GM18517 (cell line): ENCODE results near the gene ALPG.
"Not testable (repeated sequence)": the region's sequence is repeated elsewhere in the genome, so short reads cannot be mapped to it uniquely, and the experiment has no call there.

Source experiments
- ATAC-seq: cut with Tn5 transposase; IDR thresholded peaks from one replicate; pipeline ENCODE4 v1.9.1; 2021; ENCODE audit warnings: mild to moderate bottlenecking, moderate library complexity; ENCODE audit not compliant: unreplicated experiment

ALPG gene

DNA sequence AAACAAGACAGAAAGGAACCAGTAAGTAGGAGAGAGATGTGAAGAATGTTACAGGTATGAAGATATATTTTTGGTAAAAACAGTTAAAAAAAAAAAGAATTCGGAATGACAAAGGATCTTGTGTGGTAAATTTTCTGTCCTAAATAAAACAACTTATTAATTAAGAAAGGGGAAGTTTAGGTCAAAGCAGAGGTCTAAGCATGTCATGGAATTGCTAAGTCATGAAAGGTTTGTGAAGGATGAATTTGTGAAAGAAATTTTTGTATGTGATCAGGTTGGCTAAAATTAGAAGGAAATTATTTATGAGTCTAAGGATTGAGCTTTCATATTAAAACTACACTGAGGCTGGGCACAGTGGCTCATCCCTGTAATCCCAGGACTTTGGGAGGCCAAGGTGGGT lies 11.1 kb upstream of the ALPG start:
- no peak for ATAC-seq

DNA sequence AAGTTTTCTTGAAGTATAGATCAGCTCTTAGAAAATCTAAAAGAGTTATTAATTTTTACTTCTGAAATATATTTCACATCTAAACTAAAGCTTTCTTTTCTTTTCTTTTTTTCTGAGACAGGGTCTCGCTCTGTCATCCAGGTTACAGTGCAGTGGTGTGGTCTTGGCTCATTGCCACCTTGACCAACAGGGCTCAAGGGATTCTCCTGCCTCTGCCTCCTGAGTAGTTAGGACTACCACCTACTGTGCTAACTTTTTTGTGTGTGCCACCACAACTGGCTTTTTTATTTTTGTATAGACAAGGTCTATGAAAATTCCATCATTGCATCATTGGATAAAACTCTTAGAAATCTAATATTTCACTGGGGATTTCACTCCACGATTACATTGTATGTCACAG lies 10.0 kb upstream of the ALPG start:
- ATAC-seq, result no peak

DNA sequence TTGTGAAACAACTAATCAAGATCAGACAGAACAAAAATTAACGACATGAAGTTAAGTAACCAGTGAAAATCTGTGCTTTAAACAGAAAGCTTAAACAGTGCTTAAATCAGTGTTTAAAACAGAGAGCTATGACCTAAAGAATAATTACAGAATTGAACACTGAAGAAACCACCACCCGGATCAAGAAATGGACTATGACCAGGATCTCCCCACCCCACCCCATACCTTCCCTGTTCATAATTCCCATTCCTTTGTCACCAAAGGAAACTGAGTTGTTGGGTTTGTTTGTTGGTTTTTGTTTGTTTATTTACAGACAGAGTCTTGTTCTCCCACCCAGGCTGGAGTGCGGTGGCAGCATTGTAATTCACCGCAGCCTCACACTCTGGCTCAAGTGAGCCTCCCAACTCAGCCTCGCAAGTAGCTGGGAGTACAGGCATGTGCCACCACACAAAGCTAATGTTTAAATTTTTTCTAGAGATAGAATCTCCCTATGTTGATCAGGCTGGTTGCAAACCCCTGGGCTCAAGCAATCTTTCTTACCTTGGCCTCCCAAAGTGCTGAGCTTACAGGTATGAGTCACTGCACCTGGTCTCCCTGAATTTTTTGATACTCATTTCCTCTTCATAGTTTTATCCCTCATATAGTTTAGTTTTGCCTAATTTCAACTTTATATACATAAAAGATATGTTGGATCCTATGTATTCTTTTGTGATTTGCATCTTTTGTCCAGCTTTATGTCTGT lies 8.2 kb upstream of the ALPG start:
- ATAC-seq, result no peak

DNA sequence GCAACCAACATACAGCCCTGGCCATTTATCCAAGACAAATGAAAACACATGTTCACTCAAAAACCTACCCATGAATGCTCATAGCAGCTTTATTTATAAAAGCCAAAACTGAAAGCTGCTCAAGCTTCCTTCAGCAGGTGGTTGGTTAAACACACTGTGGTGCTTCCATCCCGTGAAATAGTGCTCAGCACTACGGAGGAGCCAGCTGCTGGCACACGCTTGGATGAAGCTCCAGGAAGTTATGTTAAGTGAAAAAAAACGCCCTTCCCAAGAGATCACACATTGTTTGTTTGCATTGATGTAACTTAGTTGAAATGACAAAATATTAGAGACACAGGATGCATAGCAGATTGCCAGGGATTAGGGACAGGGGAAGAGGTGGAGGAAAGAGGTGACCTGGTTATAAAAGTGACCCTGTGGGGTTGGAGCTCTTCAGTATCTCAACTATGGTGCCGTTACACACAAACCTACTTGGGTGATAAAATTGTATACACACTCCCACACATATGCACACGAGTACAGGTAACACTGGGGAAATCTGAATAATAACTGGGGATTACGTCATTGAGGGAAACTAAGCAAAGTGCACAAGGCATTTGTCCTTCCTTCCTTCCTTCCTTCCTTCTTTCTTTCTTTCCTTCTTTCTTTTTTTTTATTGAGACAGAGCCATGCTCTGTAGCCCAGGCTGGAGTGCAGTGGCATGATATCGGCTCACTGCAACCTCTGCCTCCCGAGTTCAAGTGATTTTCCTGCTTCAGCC lies 6.2 kb upstream of the ALPG start:
- ATAC-seq, result no peak

DNA sequence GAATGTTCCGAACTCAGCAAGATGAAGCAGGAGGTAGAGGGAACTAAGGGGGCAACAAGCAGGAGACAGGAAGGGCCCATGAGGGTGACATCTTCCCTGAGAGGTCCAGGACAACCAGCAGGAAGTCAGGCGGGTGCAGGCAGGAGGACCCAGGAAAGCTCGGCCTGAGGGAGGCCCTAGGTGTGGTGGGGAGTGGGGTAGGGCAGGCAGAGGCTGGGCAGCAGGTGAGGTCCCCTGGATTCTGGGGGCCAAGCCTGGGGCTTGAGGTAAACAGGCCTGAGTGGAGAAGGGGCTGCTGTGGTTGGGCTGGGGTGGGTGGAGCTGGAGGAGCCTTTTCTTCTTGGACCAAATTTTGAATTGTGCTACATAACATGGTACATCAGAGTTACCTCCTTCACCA lies 4.1 kb upstream of the ALPG start:
- no peak for ATAC-seq

DNA sequence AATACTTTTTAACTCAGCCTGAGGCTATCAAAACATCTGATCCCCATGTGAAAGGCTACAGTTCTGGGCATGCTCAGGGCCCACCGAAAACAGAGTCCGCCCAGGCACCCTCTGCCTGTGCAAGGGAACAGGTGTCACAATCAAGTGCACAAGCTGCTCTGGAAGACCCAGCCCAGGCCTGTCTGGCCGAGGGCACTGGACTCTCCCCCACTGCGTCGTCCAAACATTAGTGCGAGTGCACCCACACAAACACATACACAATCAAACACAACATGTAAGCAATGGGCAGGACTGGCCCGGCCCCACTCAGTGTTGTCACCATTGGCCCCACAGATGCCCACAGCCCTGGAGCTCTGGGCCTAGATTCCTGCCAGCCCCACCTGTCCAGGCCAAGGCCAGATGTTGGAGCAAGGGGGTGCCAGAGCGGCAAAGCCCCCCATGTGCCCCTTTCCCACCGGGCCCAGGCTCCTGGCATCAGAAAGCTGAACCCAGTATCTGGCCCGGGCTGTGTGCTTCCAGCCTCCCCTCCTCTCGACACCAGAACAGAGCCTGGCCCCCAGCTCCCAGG lies 617 bp upstream of the ALPG start:
- ATAC-seq, result no peak

DNA sequence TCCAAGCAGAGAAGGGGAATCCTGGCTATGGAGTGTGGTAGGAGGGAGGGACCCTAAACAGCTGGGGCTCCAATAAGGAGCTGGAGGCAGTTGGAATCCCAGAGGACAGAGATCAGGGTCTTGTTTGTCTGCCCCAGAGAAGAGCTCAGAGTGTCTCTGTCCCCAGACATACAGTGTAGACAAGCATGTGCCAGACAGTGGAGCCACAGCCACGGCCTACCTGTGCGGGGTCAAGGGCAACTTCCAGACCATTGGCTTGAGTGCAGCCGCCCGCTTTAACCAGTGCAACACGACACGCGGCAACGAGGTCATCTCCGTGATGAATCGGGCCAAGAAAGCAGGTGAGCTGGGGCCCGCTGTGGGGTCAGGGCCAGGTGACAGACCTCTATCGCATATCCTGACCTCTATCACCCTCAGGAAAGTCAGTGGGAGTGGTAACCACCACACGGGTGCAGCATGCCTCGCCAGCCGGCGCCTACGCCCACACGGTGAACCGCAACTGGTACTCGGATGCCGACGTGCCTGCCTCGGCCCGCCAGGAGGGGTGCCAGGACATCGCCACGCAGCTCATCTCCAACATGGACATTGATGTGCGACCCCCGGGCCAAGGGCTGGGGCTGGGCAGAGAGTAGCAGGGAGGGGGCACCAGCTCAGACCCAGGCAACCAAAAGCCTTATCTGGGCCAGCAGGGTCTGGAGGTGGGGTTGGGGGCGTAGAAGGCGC lies 945 bp downstream of the ALPG start:
- not testable (repeated sequence) for ATAC-seq

DNA sequence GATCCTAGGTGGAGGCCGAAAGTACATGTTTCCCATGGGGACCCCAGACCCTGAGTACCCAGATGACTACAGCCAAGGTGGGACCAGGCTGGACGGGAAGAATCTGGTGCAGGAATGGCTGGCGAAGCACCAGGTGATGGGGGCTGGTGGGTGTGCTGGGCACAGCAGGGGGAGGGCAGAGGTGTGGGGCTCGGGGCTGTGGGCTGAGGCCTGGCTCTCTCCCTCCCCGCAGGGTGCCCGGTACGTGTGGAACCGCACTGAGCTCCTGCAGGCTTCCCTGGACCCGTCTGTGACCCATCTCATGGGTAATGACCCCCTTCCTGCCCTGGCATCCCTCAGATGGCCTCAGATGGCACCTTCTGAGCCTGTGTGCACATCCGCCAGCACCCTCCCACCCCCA lies 1.6 kb downstream of the ALPG start:
- ATAC-seq, result not testable (repeated sequence)

DNA sequence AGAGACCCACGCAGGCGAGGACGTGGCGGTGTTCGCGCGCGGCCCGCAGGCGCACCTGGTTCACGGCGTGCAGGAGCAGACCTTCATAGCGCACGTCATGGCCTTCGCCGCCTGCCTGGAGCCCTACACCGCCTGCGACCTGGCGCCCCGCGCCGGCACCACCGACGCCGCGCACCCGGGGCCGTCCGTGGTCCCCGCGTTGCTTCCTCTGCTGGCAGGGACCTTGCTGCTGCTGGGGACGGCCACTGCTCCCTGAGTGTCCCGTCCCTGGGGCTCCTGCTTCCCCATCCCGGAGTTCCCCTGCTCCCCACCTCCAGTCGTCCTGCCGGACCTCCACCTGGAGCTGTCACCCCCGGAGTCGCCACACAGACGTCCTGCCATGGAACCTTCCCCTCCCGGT lies 3.0 kb downstream of the ALPG start:
- ATAC-seq, result not testable (repeated sequence)

DNA sequence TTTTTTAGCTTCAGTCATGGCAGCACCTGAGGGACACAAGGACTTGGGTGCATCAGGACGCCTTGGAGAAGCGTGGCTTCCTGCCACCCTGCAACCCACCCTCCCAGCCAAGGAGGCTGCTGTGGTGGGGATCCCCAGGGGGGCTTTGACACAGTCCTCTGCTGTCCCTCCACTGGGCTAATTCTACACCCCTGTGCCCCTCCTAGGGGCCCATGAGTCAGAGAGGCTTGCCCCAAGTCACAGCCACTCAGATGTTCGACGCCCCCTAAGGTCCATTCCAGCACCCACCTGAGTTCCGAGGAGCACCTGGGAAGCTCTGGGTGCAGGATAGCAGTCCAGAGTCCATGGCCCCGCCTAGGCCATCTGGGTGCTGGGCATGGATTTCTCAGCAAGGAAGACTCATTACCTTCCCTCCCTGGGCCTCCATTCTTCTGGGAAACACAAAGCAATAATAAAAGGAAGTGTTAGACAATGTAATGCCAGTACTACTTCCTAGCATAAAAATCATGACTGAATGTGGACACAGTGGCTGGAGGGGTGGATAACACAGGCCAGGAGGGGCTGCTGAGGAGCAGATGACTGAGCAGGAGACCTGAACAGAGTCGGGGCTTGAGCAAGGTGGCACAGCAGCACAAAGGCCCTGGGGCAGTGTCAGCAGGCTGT lies 3.7 kb downstream of the ALPG start:
- ATAC-seq, result no peak

DNA sequence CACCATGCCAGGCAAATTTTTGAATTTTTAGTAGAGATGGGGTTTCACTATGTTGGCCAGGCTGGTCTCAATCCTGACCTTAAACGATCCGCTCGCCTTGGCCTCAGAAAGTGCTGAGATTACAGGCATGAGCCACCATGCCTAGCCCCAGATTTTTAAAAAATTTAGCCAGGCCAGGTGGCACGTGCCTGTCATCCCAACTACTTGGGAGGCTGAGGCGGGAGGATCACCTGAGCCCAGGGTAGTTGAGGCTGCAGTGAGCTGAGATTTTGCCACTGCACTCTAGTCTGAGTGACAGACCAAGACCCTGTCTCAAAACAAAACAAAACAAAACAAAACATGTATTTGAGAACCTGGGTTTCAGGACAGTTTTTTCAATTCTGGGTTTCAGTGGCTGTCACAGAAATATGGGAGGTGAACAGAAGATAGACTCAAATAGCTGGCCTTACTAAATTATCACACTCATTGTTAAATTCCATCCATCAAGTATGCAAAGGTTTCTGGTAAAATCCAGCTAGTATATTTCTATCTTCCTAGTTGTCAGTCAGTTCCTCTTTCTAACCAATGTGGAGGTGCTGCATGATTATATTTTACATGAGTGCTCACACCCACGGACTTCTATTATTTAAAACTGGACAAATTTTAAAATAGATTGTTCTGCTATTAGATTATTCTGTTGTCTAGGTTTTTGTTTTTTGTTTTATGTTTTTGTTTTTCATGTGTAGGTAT lies 5.4 kb downstream of the ALPG start:
- no peak for ATAC-seq

DNA sequence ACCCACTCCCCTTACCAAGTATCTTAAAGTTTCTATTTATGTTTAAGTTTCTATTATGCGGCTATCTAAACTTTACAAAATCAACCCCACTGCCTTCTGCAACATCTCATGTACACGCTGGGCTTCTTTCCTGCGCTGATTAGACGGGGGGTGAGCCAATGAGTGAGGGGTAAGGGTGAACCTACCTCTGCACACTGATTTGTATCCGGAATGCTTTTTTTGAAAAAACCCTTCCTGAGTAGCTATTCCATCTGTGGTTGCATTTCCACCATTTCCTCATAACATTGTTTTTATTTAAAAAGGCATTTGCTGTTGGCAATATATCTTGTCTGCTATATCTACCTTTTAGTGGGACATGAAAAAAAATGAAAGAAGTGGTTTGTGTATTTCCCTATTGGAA lies 6.3 kb downstream of the ALPG start:
- no peak for ATAC-seq

DNA sequence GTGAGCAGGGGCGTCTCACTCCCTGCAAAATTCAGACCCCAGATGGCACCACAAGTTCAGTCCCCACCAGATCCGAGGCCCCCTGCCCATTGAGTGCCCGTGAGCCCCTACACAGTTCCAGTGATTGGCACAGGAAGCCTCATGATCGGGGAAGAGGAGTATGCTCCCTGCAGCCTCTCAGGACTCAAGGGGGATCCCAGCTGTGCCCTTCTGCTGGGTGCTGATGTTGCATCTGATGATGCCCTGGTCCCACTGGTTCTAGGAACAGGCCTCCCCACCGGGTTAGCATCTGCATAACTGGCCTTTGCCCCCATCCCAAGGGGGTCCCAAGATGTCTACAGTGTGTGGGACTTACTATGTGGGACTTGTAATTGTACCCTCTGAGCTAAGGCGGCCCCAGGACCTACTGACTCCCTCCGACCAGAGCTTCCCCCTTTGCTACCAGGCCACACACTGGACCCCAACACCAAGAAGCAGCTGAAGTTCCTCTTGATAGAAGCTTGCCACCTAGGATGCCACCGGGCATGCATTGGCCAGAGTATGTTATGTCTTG lies 8.6 kb downstream of the ALPG start:
- no peak for ATAC-seq

DNA sequence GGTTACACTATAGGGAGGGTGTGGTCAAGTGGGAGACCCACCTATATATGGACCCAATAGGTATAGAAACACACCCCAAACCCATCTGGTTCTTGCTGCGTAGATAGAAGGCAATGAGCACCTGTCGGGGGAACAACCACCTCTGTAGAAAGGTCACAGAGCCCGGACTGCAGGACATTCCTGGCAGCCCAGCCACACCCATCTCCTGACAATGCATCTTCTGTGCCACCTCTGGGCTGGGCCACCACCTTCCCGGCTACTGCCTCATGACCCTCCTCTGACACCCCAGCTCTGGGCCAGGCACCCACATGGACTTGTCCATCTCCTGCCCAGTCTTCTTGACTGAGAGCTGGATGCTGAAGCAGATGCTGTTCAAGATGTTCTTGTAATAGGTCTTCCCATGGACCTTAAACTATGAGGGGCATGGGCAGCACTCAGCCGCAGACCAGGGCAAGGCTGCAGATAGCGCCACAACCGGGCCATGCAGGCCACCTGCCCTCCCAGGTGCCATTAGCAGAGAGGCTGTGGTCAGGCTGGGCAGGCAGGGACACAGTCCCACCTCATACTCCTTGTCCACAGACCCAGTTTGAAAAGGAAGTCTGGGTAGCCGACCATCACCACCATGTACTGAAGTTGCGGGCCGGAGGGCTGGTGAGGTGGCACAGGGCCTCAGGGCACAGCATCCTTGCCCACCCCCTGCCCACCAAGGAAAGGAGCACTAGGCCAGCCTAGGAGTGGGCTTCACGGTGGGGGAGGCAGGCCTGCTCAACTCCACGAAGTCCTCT lies 9.3 kb downstream of the ALPG start:
- ATAC-seq, result no peak

DNA sequence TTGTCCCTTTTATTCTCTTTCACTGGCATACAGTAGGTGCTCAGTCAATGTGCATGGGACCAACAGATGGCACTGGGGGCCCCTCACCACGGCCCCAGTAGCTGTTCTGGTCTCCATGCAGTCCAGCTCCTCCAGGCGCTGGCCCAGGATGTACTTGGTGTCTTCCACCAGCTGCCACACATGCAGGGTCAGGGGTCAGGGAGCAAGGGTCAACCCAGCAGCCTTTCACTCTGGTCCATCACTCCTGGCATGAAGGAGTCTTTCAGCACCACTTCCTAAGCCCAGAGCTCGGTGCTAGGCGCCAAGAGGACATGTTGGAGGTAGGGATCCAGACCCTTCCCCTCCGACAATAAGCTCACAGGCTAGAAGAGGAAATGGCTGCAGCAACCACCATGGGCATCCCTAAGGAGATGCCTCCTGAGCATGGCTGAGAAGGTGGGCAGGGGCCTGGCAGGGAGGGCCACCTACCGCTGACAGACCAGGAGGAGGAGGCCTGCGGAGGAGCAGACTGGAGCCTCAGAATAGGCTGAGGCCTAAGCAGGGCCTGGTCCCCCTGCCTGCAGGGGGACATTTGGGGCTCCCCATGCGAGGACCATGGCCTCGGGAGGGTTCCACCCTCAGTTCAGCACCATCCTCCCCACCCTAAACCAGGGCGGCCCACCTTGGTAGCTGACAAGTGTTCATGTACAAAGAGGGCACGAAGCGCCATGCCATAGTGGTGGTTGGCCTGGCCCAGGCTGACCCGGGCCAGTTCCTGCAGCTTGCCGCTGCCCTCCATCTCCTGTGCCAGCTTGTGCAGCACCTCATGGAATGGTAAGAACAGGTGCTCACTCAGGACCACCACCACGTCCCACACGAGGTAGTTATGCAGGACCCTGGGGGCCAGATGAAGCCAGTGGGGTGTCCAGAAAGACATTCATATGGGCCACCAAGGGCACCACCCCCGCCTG lies 10.2 kb downstream of the ALPG start:
- ATAC-seq, result no peak

DNA sequence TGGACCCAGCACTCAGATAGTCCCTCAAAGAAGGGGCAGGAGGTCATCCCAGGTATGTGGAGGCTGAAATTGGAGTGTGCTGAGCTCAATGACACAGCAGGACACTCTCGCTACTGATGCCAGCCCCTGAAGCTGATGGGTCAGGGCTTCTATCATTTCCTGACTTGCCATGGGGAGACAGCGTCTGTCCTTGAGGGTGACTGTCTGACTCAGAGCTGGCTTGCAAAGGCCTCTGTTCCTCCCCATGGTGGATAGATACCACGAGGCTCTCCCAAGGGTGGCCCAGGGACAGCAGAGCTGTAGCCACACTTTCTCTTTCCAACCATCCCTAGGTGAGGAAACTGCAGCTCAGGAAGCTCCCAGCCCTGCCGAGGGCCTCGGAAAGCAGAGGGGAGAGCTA lies 10.8 kb downstream of the ALPG start:
- ATAC-seq, result no peak

DNA sequence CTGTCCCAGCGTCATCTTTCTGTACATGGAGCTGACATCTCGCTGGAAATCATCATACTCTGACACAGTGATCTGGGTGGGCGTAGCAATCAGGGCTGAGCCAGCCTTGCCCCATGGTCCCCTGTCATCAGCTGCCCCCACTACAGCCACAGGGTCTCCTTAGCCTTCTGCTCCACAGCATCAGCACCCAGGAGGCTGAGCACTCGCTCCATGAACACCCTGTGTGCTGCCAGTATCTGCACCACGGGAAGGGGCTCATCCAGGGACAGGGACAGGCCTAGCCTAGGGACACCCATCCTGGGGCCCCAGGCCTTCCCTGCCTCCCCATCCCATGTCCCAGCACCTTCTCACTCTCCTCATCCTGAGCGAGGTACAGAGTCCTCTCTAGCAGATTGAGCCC lies 11.4 kb downstream of the ALPG start:
- no peak for ATAC-seq
